ENCODE results near the gene KSR1.

KSR1 gene

GRCh38 chr17:27575096-27575911, 119.1 kb downstream of the KSR1 start:
- no peak for DNase-seq

DNA sequence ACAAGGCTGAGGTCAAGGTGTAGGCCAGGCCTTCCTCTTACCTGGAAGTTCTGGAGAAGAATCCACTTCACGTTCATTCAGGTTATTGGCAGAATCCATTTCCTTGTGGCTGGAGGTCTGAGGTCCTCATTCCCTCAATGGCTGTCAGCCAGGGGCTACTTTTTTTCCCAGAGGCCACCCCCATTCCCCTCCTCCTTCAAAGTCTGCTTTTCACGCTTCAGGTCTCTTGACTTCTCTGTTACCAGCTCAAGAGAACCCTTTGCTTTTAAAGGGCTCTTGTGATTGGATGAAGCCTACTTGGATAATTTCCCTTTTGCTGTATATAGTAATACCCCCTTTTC, 119.6 kb downstream of the KSR1 start:
- DNase-seq, result no peak

DNA sequence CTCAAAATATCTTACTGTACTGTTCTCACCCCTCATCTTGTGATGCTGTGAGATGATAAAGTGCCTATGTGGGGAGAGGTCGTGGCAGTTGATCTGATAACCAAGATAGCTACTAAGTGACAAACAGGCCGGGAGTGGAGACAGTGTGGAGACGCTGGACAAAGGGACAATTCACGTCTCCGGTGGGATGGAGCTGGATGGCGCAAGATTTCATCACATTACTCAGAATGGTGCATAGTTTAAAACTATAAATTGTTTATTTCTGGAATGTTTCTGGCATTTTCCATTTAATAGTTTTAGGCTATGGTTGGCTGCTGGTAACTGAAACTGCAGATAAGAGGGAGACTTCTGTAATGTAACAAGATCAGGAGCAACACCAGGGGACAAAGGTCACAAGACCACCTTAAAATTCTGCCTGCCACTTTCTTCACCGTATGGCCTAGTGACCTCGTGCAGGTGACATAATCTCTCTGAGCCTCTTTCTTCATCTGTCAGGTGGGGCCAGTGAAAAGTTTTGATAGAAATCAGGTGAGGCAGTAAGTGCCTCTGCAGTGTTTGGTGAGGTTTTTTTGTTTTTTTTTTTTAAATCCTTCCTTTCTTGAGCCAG, 120.3 kb downstream of the KSR1 start:
- DNase-seq, result no peak

DNA sequence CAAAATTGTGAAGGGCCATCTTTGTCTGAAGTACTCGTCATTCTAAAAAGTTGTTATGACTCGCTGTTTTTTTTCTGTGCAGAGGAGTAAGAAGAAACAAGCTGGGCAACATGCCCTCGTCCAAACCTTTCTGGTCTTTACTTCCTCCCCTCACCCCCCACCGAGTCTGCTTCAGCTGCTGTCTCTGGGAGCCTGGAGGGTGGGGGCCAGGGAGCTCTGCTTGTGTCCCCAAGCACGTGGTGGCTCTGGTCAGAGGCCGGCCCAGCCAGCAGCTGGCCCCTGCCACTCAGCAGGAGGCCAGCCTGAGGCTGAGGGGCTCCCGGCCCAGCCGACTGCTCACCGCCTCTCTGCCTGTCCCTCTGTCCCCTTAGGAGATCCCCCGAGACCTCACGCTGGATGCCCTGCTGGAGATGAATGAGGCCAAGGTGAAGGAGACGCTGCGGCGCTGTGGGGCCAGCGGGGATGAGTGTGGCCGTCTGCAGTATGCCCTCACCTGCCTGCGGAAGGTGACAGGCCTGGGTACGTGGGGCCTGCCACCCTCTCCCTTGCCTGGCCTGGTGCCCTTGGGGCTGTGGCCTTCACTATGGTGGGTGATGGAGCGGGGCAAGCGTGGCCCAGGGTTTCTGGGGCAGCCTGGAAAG, 121.0 kb downstream of the KSR1 start:
- peak; percentile 25 for DNase-seq

DNA sequence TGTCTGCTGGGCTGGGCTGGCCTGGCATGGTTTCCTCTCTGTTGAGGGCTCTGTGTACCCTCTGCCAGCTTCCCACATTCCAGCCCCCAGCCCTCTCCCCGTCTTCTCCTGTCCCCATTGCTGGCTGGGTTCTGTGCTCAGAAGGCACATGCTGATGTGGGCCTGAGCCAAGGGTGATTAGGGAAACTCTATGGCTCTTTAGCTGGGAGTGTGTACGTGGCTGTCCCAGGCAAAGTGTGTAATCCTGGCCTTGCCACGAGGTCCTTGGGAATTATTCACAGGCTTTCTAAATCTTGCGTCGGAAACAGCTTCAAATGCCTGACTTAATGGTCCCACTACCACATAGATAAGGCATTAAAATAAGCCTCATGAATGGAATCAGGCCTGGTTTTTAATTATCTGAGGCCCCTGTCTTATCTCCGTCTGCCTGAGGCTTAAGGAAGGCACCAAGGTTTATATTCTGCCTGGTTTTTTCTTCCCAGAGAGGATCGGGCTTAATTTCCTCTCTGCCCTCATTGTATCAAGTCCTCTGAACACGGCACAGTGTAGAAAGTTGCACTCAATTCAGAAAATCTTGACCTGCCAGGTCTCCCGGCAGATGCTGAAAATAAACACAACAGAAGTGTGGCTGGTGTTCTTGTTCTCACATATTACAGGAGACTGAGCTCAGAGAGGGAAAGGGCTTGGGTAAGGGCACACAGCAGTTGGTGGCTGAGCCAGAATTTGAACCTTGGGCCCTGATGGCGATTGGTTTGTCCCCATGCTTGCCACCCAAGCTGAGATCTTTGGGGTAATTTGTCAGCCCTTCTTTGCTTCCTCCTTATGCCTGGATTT, 121.9 kb downstream of the KSR1 start:
- no peak for DNase-seq

GRCh38 chr17:27578718-27579085, 122.5 kb downstream of the KSR1 start:
- DNase-seq, result no peak

DNA sequence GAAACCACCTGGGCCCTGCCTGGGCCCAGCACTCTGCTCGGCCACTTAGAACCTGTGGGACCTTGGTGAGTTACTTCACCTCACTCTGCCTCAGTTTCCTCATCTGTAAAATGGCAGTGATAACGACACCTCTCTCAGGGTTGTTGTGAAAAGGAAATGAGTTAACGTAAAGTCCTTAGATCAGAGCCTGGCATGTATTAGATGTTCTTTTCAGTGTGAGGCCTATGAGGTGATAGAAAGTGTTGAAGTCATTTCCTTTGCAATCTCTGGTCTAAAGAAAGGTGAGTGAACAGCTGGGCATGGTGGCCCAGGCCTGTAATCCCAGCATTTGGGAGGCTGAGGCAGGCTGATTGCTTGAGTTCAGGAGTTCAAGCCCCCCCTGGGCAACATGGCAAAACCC, 123.1 kb downstream of the KSR1 start:
- no peak for DNase-seq

GRCh38 chr17:27579897-27580321, 123.7 kb downstream of the KSR1 start:
- DNase-seq, result no peak

- no peak for DNase-seq
Measured at GRCh38 chr17:27581016-27581415, 124.8 kb downstream of the KSR1 start.

GRCh38 chr17:27582696-27583095, 126.4 kb downstream of the KSR1 start:
- no peak for DNase-seq

DNA sequence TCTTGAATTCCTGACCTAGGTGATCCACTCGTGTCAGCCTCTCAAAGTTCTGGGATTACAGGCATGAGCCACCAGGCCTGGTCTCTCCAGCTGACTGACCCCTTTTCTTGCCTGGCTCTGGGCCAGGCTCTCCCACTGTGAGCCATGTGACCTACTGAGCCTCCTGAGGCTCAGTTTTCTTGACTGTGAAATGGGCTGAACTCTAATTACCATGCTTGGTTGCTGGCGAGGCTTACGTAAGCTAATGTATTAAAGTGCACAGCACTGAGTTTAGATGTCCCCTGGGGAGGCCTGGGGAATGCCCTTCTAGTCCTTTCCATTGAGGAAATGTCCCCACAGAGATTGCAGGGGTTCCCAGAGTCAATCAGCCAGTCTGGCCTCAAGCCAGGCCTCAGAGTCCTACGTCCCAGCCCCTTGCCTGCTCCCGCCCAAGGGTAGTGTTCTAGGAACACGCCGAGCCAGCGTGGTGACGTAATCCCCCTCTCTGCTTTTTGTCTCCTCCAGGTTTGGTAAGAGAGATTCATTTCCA, 129.0 kb downstream of the KSR1 start:
- no peak for DNase-seq

DNA sequence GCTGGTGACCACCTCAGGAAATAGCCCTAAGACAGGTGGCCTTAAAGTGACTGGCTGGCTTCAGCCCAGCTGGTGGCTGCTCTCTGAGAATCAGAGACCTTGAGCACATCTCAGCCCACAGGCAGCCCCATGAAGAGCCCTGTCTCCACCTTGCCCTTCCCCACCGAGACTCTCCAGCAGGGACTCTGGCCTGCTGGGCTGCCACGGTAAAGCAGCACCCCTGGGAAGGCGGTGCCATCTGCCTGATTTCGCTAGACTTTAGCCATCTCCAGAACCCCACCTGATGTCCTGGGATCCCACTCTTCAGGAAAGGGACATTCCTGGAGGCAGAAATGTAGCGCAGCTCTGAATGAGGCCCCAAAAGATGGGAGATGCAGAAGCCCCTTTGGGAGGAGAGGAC, 129.5 kb downstream of the KSR1 start:
- no peak for DNase-seq

- DNase-seq, result no peak
Measured at GRCh38 chr17:27586203-27586721, 130.0 kb downstream of the KSR1 start.

DNA sequence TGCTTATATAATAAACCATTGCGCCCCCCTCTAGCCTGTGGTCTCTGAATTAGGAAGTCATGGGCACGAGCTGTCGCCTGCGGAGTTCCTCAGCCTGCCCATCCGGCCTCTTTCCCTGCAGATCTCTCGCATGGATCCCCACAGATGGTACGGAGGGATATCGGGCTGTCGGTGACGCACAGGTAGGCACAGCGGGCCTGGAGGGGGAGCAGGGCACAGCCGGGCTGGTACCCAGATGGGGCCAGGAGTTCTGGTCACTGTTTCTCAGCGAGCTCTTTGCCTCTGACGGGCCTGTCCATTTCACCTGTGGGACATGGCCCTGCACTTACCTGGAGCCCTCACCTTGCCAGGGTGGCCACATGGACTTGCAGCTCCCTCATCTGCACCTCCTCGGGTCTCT, 132.1 kb downstream of the KSR1 start:
- no peak for DNase-seq

- no peak for DNase-seq
Measured at GRCh38 chr17:27590864-27591263, 134.6 kb downstream of the KSR1 start.

- no peak for DNase-seq
Measured at GRCh38 chr17:27591986-27592385, 135.7 kb downstream of the KSR1 start.

GRCh38 chr17:27593232-27593856, 137.1 kb downstream of the KSR1 start:
- DNase-seq, result no peak

- DNase-seq, result no peak
Measured at GRCh38 chr17:27593857-27594255, 137.6 kb downstream of the KSR1 start.

DNA sequence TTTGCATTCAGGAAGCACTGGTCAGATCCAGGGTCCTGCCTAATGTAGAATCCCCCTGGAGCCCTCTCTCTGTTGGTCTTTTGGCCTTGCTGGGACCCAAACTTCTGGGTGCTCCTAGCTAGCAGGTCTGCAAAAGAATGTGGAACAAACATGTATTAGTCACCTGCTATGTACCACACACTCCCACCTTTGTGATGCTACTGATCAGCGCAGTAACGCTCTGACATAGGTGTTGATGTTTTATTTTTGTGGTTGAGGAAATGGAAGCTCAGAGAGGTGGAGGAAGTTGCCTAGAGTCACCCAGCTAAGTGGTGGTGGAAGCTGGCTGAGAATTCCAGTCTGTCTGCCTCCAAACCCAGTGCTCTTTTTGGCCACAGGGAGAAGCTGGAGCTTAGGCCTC, 139.0 kb downstream of the KSR1 start:
- DNase-seq, result no peak

- DNase-seq, result no peak
Measured at GRCh38 chr17:27596096-27596495, 139.8 kb downstream of the KSR1 start.

- no peak for DNase-seq
Measured at GRCh38 chr17:27596566-27597187, 140.4 kb downstream of the KSR1 start.

DNA sequence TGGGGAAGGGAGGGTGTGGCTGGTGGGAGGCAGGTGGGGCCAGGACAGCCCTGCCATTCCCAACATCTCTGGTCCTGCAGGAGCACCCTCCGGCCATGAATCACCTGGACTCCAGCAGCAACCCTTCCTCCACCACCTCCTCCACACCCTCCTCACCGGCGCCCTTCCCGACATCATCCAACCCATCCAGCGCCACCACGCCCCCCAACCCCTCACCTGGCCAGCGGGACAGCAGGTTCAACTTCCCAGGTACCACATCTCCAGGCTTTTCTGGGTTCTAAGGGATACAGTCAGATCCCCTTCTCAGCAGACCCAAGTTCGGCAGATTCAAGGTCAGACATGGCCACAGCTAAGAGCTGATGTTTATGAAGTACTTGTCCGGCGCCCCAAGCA, 140.9 kb downstream of the KSR1 start:
- DNase-seq, result no peak
